Testis (tissue), 2 donors: Measurements from ENCODE around the gene STAT4.

Experiments
- CTCF ChIP-seq, 3 experiments: fragments of 450-650 bp in 2 of 3; fragments of 200-600 bp in 1 of 3; sonication (generic) in 1 of 3; IDR thresholded peaks; one replicate each; pipeline ENCODE4 v1.5.1; 2016 to 2019; ENCODE audit warnings: antibody characterized with exemption in 3 of 3, mild to moderate bottlenecking in 2 of 3, moderate library complexity in 1 of 3
- POLR2A ChIP-seq: fragments of 450-650 bp; IDR thresholded peaks from one replicate; pipeline ENCODE4 v1.6.1; 2017; ENCODE audit warnings: antibody characterized with exemption, mild to moderate bottlenecking, moderate library complexity

GRCh38 chr2:191081411-191082155 is 69.2 kb downstream of the STAT4 start:
- TF ChIP-seq CTCF (IDR thresholded peaks at IDR 0.05) (no peak), POLR2A (no peak)
